Type B pancreatic cell (in vitro differentiated cells): Measurements from ENCODE around the gene SRP19. TPM values are rescaled to one million over a fixed set of nuclear protein-coding genes. Genes with fewer than 3 reads are reported as not detected.

Source experiments
- DNase-seq: peaks from one replicate; pipeline ENCODE4 v3.0.0; 2021; ENCODE audit warnings: mixed read lengths; ENCODE audit not compliant: unreplicated experiment; ENCODE audit errors: extremely low spot score
- H3K27ac Mint-ChIP-seq: 2 replicates; pipeline ENCODE4 v1.8.0; 2021; ENCODE audit warnings: mild to moderate bottlenecking, mixed read lengths
- H3K27me3 Mint-ChIP-seq: 2 replicates; pipeline ENCODE4 v1.8.0; 2021; ENCODE audit warnings: mixed read lengths
- H3K36me3 Mint-ChIP-seq: 2 replicates; pipeline ENCODE4 v1.8.0; 2021; ENCODE audit warnings: mixed read lengths
- H3K4me1 Mint-ChIP-seq: one replicate; pipeline ENCODE4 v1.8.0; 2021; ENCODE audit warnings: mixed read lengths; ENCODE audit not compliant: unreplicated experiment
- H3K4me3 Mint-ChIP-seq: 2 replicates; pipeline ENCODE4 v1.8.0; 2021; ENCODE audit warnings: mild to moderate bottlenecking, mixed read lengths
- H3K9me3 Mint-ChIP-seq: 2 replicates; pipeline ENCODE4 v1.8.0; 2021; ENCODE audit warnings: mixed read lengths
- total RNA-seq: library from RNA; stranded (reverse); gene quantifications from 2 replicates; pipeline ENCODE4 v1.2.1, GENCODE V29; 2021; ENCODE audit warnings: low replicate concordance
- TF ChIP-seq, protein P1 (sequence below): fragments of 200-600 bp; sonication (generic); conservative IDR thresholded peaks from 2 replicates; pipeline ENCODE4 v1.5.0; 2021; ENCODE audit warnings: antibody characterized with exemption, mild to moderate bottlenecking

Gene SRP19
- total RNA-seq, 1 donor from 2014 or later: 45.4 TPM

DNA sequence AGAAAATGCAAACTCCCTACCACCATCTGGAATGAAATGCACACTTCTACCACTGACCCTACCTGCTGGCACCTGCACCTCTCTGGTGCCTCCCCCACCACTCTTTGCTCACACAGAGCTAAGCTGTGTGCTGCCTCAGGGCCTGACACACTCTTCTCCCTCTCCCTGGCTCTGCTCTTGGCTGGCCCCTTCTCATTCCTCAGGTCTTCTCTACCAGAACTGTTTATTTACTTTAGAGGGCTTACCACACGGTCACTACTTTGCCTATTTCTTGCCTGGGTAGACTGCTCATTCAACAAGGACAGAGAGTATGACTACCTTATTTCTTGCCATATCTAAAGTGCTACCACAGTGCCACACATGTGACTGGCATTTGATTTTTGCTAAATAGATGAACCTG is 57.6 kb downstream of the SRP19 start:
- DNase-seq: no peak
- no peaks in the 10 kb centered on the region for H3K27me3 Mint-ChIP-seq
- peak overlapping the region; percentile 24 for H3K4me3 Mint-ChIP-seq
- H3K4me1 Mint-ChIP-seq: peaks cover 50% of the 10 kb centered on the region
- no peaks in the 10 kb centered on the region for H3K9me3 Mint-ChIP-seq
- no peak overlapping the region for H3K27ac Mint-ChIP-seq
- H3K36me3 Mint-ChIP-seq: peaks cover 31% of the 10 kb centered on the region
- TF ChIP-seq, protein P1, sequence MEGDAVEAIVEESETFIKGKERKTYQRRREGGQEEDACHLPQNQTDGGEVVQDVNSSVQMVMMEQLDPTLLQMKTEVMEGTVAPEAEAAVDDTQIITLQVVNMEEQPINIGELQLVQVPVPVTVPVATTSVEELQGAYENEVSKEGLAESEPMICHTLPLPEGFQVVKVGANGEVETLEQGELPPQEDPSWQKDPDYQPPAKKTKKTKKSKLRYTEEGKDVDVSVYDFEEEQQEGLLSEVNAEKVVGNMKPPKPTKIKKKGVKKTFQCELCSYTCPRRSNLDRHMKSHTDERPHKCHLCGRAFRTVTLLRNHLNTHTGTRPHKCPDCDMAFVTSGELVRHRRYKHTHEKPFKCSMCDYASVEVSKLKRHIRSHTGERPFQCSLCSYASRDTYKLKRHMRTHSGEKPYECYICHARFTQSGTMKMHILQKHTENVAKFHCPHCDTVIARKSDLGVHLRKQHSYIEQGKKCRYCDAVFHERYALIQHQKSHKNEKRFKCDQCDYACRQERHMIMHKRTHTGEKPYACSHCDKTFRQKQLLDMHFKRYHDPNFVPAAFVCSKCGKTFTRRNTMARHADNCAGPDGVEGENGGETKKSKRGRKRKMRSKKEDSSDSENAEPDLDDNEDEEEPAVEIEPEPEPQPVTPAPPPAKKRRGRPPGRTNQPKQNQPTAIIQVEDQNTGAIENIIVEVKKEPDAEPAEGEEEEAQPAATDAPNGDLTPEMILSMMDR: no peak

Other genes with a start within 250 kb of the SRP19 start
- gene APC, start 123.4 kb upstream of the SRP19 start, total RNA-seq: 47.7 and 48.6 TPM in 2 replicates
- 61.0 and 98.4 TPM in 2 replicates for gene REEP5, start 60.9 kb downstream of the SRP19 start, total RNA-seq
- gene DCP2, start 115.5 kb downstream of the SRP19 start, total RNA-seq: 65.5 and 90.3 TPM in 2 replicates